ENCODE data around the gene LIMS2.

The LIMS2 gene

DNA sequence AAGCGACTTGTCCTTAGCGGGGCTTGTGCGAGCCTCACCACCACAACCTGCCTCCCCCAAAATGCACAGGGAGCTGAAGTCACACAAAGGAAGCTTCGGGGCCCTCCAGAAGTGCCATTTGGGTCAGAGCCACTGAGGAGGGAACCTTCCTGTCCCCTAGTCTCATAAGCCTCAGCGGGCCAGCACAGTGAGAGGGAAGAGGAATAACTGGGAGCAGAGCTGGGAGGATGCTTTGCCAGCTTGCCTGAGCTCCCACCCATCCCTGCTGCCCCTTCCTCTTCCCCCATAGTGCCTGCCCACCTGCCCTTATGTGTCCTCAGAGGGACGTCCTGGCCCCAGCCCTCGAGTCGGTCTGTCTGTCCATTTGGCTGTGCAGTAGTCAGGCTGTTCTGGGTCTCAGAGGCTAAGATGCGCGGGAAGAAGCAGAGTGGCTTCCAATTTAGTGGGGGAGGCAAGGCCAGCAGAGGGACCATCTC lies 81.2 kb downstream of the LIMS2 start:
- Mint-ChIP-seq H3K9me3 (peaks cover 4% of the 10 kb centered on the region), H3K27me3 (no peaks in the 10 kb centered on the region), H3K4me1 (ENCODE audit: low read depth) (no peaks in the 10 kb centered on the region), H3K36me3 (ENCODE audit: low read depth) (no peaks in the 10 kb centered on the region), H3K4me3 (no peak overlapping the region), H3K27ac (no peak overlapping the region)

DNA sequence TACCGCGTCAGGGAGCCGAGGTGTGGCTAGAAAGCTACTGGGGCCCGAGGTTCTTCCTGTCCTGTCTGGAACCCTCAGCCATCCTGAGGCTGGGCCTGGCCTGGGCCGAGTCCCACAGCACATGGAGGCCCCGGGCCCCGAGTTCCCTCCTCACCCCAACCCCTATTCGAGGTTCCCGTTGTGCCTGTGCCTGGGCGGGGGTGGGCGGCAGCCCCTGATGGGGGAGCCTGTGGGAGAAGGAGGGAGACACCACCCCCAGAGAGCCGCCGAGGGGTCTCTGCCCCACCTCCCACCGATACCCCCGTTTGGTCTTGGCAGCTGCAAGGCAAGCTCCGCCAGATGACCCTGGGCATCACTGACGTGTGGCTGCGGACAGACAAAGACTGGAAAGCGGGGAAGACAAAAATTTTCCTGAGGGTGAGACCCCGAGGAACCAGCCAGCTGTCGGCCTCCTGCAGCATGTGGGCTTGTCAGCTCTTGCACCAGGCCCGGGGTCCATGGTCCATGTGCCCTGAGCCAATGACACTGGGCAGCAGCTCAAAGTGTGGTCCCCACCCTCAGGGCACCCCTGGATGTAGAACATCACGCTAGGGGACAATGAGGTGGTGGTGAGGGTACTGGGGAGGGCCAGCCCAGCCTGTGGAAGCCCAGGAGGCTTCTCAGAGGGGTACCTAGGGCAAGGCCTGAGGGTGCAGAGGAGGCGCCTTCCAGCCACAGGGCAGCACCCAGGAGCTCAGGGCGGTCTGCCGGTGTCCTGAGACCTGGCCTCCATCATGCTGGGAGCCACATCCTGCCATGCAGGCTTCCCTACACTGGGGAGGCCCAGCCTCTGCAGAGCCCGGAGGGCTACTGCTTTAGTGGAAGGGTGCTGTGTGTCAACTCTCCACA lies 81.9 kb downstream of the LIMS2 start:
- Mint-ChIP-seq H3K36me3 (ENCODE audit: low read depth) (no peaks in the 10 kb centered on the region), H3K27me3 (no peaks in the 10 kb centered on the region), H3K4me1 (ENCODE audit: low read depth) (no peaks in the 10 kb centered on the region), H3K4me3 (no peak overlapping the region), H3K9me3 (peaks cover 4% of the 10 kb centered on the region), H3K27ac (no peak overlapping the region)

DNA sequence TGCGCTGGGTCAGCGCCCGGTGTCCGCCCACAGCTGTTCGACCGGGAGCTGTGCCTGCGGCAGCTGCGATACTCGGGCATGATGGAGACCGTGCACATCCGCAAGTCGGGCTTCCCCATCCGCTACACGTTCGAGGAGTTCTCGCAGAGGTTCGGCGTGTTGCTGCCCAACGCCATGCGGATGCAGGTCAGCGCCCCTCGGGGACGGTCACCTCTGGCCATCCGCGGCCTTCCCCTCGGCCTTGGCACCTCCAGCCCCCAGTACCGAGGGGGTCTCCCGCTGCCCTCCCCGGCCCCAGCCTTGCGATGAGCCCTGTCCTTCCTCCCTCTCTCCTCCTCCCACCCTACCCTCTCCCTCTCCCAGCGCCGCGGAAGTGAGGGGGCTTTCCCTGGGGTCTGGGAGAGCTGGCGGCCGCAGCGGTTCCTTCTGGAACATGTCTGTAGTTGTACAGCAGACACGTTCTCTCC lies 82.5 kb downstream of the LIMS2 start:
- Mint-ChIP-seq H3K9me3 (peaks cover 4% of the 10 kb centered on the region), H3K27me3 (no peaks in the 10 kb centered on the region), H3K36me3 (ENCODE audit: low read depth) (no peaks in the 10 kb centered on the region), H3K4me3 (no peak overlapping the region), H3K4me1 (ENCODE audit: low read depth) (no peaks in the 10 kb centered on the region), H3K27ac (no peak overlapping the region)

DNA sequence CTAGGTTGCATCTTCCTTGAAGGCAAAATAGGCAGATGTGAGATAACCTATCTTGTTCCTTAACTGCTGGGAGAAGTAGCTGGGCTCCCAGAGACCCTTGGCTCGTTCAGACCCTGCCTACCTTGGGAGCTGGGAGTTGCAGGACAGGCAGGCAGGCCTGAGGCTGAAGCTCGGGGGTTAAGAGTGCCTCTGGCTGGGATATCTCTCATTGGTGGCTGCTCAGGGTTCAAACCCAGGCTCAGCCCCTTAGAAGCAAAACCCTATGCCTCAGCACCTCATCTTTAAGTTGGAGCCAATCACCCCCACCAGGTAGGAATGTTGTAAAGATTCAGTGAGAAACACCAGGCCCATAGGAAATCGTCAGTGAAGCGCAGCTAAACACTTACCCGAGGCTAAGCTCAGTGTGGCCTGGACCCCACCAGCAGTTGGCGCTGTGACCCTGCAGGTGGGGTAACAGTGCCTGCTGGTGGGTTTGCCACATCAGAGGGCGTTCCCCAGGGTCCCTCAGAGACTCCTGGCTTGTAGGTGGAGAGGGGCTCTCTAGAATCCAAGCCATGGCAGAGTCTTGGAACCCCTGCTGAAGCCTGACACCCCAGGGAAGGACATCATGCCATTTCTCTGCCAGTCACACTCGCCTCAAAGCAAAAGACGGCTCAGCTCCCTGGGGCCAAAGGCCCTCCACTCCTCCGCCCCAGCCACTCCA lies 84.0 kb downstream of the LIMS2 start:
- no peaks in the 10 kb centered on the region for H3K4me1 Mint-ChIP-seq (ENCODE audit: low read depth)
- H3K27me3 Mint-ChIP-seq, result no peaks in the 10 kb centered on the region
- H3K9me3 Mint-ChIP-seq, result peaks cover 4% of the 10 kb centered on the region
- no peak overlapping the region for H3K4me3 Mint-ChIP-seq
- no peak overlapping the region for H3K27ac Mint-ChIP-seq
- no peaks in the 10 kb centered on the region for H3K36me3 Mint-ChIP-seq (ENCODE audit: low read depth)

DNA sequence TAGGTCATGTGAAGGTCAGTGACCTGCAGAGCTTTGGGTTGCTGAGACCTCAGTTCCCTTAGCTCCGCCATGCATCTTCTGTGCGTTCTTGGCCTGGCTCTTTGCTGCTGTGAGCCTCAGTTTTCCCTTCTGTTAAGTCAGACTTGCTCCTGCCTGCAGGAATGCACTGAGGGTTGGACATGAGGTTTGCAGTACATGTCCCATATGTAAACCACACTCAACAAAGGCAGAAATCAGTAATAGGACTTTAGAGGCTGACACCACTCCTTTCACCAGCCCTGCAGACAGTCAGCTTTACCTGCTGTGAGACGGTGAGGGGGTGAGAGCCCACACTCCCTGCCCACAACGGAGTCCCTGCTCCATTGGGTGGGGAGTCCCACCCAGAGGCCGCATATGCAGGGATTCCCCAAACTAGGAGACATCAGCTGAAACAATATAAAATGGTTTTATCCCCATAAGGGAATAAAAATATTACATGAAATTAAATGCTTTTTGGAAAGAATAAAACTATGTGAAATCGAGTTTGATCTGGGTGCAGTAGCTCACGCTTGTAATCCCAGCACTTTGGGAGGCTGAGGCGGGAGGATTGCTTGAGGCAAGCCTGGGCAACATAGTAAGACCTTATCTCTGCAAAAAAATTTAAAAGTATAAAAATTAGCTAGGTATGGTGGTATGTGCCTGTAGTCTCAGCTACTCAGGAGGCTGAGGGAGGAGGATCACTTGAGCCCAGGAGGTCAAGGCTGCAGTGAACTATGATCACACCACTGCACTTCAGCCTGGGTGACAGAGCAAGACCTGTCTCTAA lies 84.7 kb downstream of the LIMS2 start:
- Mint-ChIP-seq H3K36me3 (ENCODE audit: low read depth) (no peaks in the 10 kb centered on the region), H3K4me3 (no peak overlapping the region), H3K4me1 (ENCODE audit: low read depth) (no peaks in the 10 kb centered on the region), H3K27me3 (no peaks in the 10 kb centered on the region), H3K27ac (no peak overlapping the region), H3K9me3 (peaks cover under 1% of the 10 kb centered on the region)

DNA sequence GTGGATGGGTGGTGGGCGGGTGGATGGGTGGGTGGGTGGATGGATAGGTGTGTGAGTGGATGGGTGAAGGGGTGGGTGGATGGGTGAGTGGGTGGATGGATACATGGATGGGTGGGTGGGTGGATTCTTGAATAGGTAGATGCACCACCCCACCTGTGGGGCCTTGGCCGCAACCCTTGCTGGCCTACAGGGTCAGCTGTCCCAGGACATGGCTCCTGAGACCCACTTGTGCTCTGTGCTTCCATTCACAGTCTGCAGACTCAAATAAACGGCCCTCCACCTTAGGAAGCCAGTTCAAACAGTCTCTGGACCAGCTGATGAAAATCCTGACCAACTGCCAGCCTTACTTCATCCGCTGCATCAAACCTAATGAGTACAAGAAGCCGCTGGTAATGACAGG lies 85.5 kb downstream of the LIMS2 start:
- Mint-ChIP-seq H3K4me1 (ENCODE audit: low read depth) (no peaks in the 10 kb centered on the region), H3K27ac (no peak overlapping the region), H3K4me3 (no peak overlapping the region), H3K9me3 (no peaks in the 10 kb centered on the region), H3K27me3 (no peaks in the 10 kb centered on the region), H3K36me3 (ENCODE audit: low read depth) (no peaks in the 10 kb centered on the region)

DNA sequence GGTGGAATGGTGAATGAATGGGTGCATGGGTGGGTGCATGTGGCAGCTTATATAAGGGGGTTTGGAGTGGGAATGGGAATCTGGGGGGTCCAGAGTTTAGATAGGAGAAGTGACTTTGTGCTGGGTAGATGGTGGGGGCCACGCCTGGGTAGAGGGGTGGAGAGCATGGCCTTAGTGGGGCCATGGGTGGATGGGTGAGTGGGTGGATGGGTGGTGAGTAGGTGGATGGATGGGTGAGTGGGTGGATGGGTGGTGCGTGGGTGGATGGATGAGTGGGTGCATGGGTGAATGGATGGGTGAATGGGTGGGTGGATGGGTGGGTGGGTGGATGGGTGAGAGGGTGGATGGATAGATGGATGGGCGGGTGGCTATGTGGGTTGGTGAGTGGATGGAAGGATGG lies 86.0 kb downstream of the LIMS2 start:
- Mint-ChIP-seq H3K4me1 (ENCODE audit: low read depth) (no peaks in the 10 kb centered on the region), H3K36me3 (ENCODE audit: low read depth) (no peaks in the 10 kb centered on the region), H3K9me3 (no peaks in the 10 kb centered on the region), H3K27ac (no peak overlapping the region), H3K27me3 (no peaks in the 10 kb centered on the region), H3K4me3 (no peak overlapping the region)
